Measurements from ENCODE around the gene TMEM151B.
A peak's percentile ranks its signal among the peaks of the same experiment; 100 is the strongest.

DNA sequence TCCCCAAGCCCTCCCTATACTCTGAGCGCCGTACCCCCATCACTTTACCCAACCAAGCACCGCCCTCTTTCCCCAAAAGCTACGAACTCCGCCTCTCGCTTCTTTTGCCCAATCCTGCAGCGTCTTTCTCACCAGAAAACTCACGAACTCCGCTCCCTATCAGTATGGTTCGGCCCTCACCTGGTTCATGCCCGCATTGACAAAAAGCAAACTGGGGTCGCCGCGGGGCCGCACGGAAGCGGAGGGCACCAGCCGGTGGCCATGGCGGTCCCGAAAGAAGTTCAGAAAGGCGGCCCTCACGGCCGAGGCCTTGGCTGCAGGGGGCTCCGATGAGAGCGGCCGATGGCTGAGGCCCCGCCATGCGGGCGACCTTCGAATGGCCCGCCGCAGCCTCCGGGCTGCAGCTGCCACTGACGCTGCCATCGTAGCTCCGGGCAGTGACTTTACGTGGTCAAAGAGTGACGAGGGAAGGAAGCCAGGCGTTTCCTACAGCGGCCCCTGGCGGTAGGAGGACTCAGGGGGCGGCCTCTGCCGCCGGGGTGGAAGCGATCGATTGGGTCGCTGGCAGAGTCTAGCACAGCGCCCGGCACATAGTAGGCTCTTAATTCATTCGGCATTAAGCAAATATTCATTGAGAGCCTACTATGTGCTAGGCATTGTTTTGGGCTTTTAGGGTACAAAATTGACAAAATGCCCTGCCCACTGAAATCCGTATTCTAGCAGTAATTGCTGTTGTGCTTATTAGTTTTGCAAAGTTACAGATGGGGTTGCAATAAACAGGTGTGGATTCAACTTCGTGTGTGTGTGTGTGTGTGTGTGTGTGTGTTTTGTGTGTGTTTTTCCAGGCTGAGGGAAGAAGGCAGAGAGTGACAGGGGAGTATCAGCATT, 42.9 kb downstream of the TMEM151B start, which contains the start of gene AARS2:
- TF ChIP-seq MYC (IDR thresholded peaks at IDR 0.05; ENCODE audit: borderline replicate concordance, low read length) (no peak), ZC3H11A (IDR thresholded peaks at IDR 0.05) (no peak)
- TF ChIP-seq, protein P1, sequence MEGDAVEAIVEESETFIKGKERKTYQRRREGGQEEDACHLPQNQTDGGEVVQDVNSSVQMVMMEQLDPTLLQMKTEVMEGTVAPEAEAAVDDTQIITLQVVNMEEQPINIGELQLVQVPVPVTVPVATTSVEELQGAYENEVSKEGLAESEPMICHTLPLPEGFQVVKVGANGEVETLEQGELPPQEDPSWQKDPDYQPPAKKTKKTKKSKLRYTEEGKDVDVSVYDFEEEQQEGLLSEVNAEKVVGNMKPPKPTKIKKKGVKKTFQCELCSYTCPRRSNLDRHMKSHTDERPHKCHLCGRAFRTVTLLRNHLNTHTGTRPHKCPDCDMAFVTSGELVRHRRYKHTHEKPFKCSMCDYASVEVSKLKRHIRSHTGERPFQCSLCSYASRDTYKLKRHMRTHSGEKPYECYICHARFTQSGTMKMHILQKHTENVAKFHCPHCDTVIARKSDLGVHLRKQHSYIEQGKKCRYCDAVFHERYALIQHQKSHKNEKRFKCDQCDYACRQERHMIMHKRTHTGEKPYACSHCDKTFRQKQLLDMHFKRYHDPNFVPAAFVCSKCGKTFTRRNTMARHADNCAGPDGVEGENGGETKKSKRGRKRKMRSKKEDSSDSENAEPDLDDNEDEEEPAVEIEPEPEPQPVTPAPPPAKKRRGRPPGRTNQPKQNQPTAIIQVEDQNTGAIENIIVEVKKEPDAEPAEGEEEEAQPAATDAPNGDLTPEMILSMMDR (IDR thresholded peaks at IDR 0.05) = peak; percentile 79
